Right hindlimb (tissue), 1 donor: ENCODE data around the gene EPC2.

Experiments used
- DNase-seq: peaks from one replicate; pipeline ENCODE4 v3.0.0-alpha.2; 2018

Gene EPC2

GRCh38 chr2:148643998-148644882 is at the start of gene EPC2:
TSS of gene EPC2 (plus strand) at chr2:148644751. CDS start at chr2:148645018, 267 bp downstream.
- peak; percentile 93 for DNase-seq

- no peak for DNase-seq
Measured at GRCh38 chr2:148596018-148596417, 48.5 kb upstream of the EPC2 start.

GRCh38 chr2:148599109-148599991 is 45.2 kb upstream of the EPC2 start:
- DNase-seq: no peak

GRCh38 chr2:148602885-148603561 is 41.5 kb upstream of the EPC2 start:
- no peak for DNase-seq

GRCh38 chr2:148603562-148603920 is 41.0 kb upstream of the EPC2 start:
- DNase-seq: no peak

GRCh38 chr2:148604927-148605326 is 39.6 kb upstream of the EPC2 start:
- DNase-seq: no peak

GRCh38 chr2:148607566-148607965 is 37.0 kb upstream of the EPC2 start:
- no peak for DNase-seq

GRCh38 chr2:148613231-148614013 is 31.1 kb upstream of the EPC2 start:
- DNase-seq: no peak

GRCh38 chr2:148614014-148614321 is 30.6 kb upstream of the EPC2 start:
- no peak for DNase-seq

GRCh38 chr2:148614322-148615049 is 30.1 kb upstream of the EPC2 start:
- no peak for DNase-seq

- DNase-seq: no peak
Measured at GRCh38 chr2:148615381-148615841, 29.1 kb upstream of the EPC2 start.

- DNase-seq: no peak
Measured at GRCh38 chr2:148616662-148617061, 27.9 kb upstream of the EPC2 start.

- no peak for DNase-seq
Measured at GRCh38 chr2:148617219-148617618, 27.3 kb upstream of the EPC2 start.

GRCh38 chr2:148619560-148620195 is 24.9 kb upstream of the EPC2 start:
- DNase-seq: no peak

GRCh38 chr2:148622366-148622765 is 22.2 kb upstream of the EPC2 start:
- no peak for DNase-seq

- no peak for DNase-seq
Measured at GRCh38 chr2:148623086-148623485, 21.5 kb upstream of the EPC2 start.

GRCh38 chr2:148627224-148627623 is 17.3 kb upstream of the EPC2 start:
- no peak for DNase-seq

- DNase-seq: no peak
Measured at GRCh38 chr2:148634749-148635148, 9.8 kb upstream of the EPC2 start.

- no peak for DNase-seq
Measured at GRCh38 chr2:148638543-148638942, 6.0 kb upstream of the EPC2 start.

GRCh38 chr2:148640767-148641166 is 3.8 kb upstream of the EPC2 start:
- DNase-seq: no peak

- no peak for DNase-seq
Measured at GRCh38 chr2:148642112-148642744, 2.3 kb upstream of the EPC2 start.
